IgD-negative memory B cell (primary cell): Measurements from ENCODE around the gene KAZN. TPM values are rescaled to one million over a fixed set of nuclear protein-coding genes. Genes with fewer than 3 reads are reported as not detected.

ENCODE experiments used
- H3K27ac Mint-ChIP-seq, 3 donors: one replicate each; pipeline ENCODE4 v1.8.0; 2020 to 2022; ENCODE audit warnings: mild to moderate bottlenecking in 3 of 3, mixed read lengths in 3 of 3, moderate library complexity in 1 of 3
- H3K27me3 Mint-ChIP-seq: one replicate; pipeline ENCODE4 v1.8.0; 2021; ENCODE audit warnings: mixed read lengths
- H3K36me3 Mint-ChIP-seq: one replicate; pipeline ENCODE4 v1.8.0; 2020; ENCODE audit warnings: mild to moderate bottlenecking, mixed read lengths
- H3K4me1 Mint-ChIP-seq, 3 donors: one replicate each; pipeline ENCODE4 v1.8.0; 2020 to 2022; ENCODE audit warnings: mixed read lengths in 3 of 3, mild to moderate bottlenecking in 1 of 3
- H3K4me3 Mint-ChIP-seq, 4 donors: one replicate each; pipeline ENCODE4 v1.8.0; 2020 to 2022; ENCODE audit warnings: mild to moderate bottlenecking in 4 of 4, mixed read lengths in 4 of 4, moderate library complexity in 3 of 4
- H3K9me3 Mint-ChIP-seq, 3 donors: one replicate each; pipeline ENCODE4 v1.8.0; 2020 to 2021; ENCODE audit warnings: mixed read lengths in 3 of 3, mild to moderate bottlenecking in 1 of 3
- polyA plus RNA-seq: library from polyadenylated mRNA; unstranded; fragments of 300-500 nt; fragmentation: Illumina TruSeq; gene quantifications from one replicate; pipeline ENCODE4 v1.2.3, GENCODE V29; 2021

KAZN gene
- polyA plus RNA-seq, 1 donor from 2014 or later, result not detected

DNA sequence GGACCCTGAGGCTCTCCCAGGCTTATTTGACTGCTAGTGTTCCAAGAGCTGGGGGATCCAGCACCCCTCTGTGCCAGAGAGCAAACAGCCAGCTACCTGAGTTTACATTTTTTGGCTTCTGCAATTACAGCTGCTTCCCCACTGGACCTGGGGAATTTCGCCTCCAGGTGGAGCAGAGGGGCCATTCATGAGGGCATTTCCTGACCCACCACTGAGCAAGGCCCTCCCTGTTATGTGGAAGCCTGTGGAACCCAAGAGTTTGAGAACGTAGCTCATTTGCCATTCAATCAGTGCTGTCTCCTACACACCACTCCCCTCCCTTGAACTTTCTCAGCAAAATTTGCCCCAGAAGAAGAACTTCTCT lies 512.4 kb downstream of the KAZN start:
- Mint-ChIP-seq H3K27ac (no peak overlapping the region), H3K27me3 (peaks cover 10% of the 10 kb centered on the region)

DNA sequence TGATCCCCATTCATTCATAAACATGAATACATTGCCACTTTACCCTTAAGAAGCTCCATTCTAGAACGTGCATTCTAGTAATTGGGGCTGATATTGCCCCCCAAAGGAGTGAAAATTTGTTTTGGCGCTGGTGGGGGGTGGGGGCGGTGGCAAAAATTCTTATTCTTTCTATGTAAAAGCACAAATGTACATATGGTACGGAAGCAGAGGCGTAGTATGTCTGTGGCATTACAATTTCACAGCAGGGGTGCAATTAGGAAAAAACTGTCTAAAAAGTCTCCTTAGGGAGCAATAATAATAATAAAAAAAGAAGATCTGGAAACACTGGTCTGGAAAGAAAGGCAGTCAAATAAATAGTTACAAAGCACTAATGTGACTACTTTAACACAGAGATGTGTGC lies 514.7 kb downstream of the KAZN start:
- H3K27me3 Mint-ChIP-seq, result peaks cover 8% of the 10 kb centered on the region
- no peaks in the 10 kb centered on the region for H3K4me1 Mint-ChIP-seq
- H3K9me3 Mint-ChIP-seq, result no peaks in the 10 kb centered on the region
- H3K36me3 Mint-ChIP-seq, result no peaks in the 10 kb centered on the region
- H3K27ac Mint-ChIP-seq, result no peak overlapping the region
- H3K4me3 Mint-ChIP-seq, result no peak overlapping the region

More for the DNA sequence above, 512.4 kb downstream of the KAZN start:
- Mint-ChIP-seq H3K9me3 (no peaks in the 10 kb centered on the region), H3K4me1 (no peaks in the 10 kb centered on the region), H3K4me3 (no peak overlapping the region), H3K36me3 (no peaks in the 10 kb centered on the region)

DNA sequence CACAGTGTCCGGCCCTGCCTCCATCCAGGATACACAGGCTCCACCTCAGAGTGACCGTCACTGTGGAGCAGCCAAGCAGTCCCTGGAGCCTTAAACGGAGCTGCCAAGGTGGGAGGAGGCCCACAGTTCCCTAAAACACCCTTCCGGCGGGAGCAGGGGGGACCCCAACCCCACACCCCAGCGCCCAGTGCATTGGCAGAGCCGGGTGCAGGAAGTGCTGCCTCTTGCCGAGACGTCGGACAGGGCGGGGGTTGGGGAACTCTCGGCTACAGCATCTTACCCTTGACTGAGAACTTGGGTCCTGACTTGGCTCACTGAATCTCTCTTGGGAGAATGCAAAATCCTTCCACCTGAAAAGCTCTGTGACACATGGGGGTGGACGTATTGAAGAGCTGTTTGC lies 516.4 kb downstream of the KAZN start:
- Mint-ChIP-seq H3K9me3 (no peaks in the 10 kb centered on the region), H3K27ac (no peak overlapping the region), H3K27me3 (peaks cover 11% of the 10 kb centered on the region), H3K4me3 (no peak overlapping the region), H3K36me3 (no peaks in the 10 kb centered on the region), H3K4me1 (no peaks in the 10 kb centered on the region)

DNA sequence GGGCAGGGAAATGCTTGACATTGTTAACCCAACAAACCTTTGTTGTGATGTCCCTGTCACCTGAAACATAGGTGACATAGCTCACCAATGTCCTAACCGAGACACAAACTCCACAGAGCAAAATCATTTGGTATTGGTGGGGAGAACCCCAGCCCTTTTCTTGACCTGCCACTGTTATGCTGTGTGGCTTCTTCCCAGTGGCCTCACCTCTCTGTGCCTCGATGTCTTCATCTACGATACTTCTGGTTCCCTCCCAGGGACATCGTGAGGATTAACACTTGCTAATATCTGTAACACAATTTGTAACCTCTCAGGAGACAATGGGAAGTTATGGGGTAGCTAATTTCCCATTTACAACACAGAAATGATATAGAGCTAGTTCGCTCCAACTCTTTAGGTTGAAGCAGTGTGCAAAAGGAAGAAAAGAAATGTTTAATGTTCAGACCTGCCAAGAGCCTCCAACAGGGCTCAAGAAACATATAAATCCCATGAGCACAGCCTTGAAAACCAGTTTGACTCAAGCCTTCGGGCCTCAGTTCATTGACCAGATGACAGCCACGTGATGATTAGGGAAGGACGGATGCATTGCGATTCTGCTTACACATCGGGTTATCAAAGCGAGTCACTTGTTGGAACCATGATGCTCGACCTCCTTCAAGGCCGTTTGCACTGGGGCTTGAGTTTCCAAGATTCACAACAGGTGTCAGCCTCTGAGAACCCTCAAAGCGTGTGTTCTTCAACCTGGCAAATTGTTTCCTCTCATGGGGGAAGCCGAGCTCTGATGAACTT lies 517.3 kb downstream of the KAZN start:
- H3K27ac Mint-ChIP-seq, result no peak overlapping the region
- no peak overlapping the region for H3K4me3 Mint-ChIP-seq
- no peaks in the 10 kb centered on the region for H3K36me3 Mint-ChIP-seq
- peaks cover 11% of the 10 kb centered on the region for H3K27me3 Mint-ChIP-seq
- H3K4me1 Mint-ChIP-seq, result no peaks in the 10 kb centered on the region
- no peaks in the 10 kb centered on the region for H3K9me3 Mint-ChIP-seq

DNA sequence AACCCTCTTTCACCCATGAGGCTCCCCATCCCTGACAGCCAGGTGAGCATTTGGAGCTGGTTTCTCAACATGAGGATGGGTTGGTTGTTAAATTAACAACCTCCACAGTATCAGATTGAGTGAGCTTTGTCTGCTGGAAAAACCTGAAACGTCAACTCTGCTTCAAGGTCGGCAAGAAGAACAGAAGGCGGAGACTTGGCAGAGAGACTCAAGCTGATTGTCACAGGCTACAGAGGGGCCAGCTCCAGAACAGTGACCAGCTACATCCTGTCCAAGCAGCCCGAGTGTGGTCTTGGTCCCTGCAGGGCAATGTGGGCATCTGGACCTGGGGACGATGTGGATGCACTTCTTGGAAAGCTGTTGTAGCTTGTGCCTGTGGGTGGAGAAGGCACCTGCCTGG lies 518.5 kb downstream of the KAZN start:
- Mint-ChIP-seq H3K9me3 (no peaks in the 10 kb centered on the region), H3K4me3 (no peak overlapping the region), H3K36me3 (no peaks in the 10 kb centered on the region), H3K4me1 (no peaks in the 10 kb centered on the region), H3K27ac (no peak overlapping the region), H3K27me3 (peaks cover 8% of the 10 kb centered on the region)

DNA sequence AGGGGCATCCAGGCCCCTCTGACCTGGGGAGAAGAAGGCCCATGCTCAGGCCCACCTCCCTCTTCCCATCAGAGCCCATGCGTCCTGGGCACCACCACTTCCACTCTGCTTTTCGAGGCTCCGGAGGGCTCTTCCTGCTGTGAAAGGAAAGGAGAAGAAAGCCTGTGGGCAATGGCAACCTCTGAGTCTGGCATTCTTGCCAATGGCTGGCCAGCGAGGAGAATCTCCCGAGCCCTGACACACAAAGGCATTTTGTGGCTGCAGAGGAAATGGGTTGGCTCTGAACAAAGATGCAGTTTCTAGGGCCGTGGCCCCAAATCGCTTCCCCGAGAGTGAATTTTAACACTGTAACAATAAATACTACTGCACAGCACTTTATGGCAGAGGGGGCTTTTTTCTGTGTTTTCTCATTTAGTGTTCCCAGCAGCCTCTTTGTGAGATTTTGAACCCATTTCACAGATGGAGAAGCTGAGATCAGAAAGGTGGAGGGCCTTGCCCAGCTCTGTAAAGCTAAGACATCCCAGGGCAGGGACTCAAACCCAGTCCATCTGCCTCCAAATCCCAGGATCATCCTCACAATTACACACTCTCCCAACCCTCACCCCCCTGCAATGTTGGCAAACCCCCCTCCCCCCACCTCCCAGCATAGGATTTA lies 519.3 kb downstream of the KAZN start:
- H3K36me3 Mint-ChIP-seq, result no peaks in the 10 kb centered on the region
- peaks cover 8% of the 10 kb centered on the region for H3K27me3 Mint-ChIP-seq
- H3K27ac Mint-ChIP-seq, result no peak overlapping the region
- H3K4me3 Mint-ChIP-seq, result no peak overlapping the region
- H3K9me3 Mint-ChIP-seq, result no peaks in the 10 kb centered on the region
- H3K4me1 Mint-ChIP-seq, result no peaks in the 10 kb centered on the region

DNA sequence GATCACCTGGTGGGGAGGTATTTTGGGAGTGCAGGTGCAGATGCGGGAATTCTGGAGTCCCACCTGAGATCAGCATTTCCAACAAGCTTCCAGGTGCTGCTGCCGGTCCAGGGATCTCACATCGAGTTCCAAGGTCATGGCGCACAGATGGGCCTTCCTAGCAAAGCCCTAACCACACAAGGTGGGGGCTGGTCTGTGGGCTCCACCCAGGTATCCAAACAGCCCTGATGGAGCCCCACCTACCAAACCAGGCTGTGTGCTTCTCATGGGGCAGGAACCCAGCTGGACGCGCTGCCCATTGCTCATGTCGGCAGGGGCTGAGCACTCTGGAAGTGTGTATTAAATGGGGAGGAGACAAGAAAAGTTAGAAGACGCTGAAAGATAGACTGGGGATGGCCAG lies 520.1 kb downstream of the KAZN start:
- H3K27ac Mint-ChIP-seq, result no peak overlapping the region
- H3K27me3 Mint-ChIP-seq, result peaks cover 9% of the 10 kb centered on the region
- no peaks in the 10 kb centered on the region for H3K9me3 Mint-ChIP-seq
- no peak overlapping the region for H3K4me3 Mint-ChIP-seq
- H3K4me1 Mint-ChIP-seq, result no peaks in the 10 kb centered on the region
- H3K36me3 Mint-ChIP-seq, result no peaks in the 10 kb centered on the region

DNA sequence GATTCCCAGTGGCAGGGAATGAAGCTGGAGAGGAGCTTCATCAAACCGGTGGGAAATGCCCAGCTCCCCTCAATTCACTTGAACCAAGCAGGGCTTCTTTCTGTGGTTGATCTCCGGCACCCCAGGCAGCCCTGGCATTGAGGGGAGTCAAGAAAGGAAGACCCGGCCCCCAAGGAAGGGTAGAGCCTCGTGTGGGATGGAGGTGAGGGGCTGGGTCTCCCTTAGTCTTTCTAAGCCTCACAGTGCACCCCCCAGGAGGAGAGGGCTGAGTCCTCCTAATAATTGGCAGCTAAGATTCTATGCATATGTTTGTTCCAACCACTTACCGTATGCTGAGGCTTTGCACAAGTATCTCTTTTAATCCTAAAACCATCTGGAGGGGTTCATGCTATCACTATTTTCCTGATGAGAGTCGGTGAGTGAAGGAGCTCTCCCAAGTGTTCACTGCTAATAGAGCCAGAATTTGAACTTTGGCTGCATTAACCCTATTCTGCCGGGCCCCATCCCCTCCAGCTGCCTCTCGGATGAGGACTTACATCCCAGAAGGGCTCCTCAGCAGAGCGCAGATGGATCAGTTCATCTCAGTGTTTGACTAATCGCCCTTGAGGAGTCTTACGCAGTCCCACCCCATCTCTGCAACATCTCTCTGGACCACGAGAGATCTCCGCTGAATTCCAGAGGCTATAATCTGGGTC lies 521.9 kb downstream of the KAZN start:
- no peaks in the 10 kb centered on the region for H3K36me3 Mint-ChIP-seq
- no peak overlapping the region for H3K27ac Mint-ChIP-seq
- H3K4me1 Mint-ChIP-seq, result no peaks in the 10 kb centered on the region
- peaks cover 6% of the 10 kb centered on the region for H3K27me3 Mint-ChIP-seq
- H3K9me3 Mint-ChIP-seq, result peaks cover 0 to 1% (median 0%) of the 10 kb centered on the region in 3 donors
- no peak overlapping the region for H3K4me3 Mint-ChIP-seq

DNA sequence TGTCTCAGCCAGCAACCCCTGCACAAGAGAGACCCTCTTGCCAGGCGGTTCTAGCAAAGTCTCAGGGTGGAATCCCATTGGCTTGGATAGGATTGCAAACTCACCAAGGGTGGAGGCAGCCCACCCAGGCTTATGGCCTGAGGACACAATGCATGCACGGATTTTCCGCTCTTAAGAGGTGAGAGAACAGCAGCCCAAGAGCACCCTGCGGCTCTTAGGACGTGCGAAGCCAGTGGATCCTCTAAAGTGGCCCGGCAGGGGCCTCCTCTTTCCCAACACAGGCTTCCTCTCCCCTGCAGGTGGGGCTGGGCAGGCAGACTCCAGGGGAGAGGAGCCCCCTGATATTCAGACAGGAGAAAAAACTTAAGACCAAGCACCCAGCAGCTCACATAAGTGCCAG lies 523.8 kb downstream of the KAZN start:
- Mint-ChIP-seq H3K4me3 (no peak overlapping the region), H3K27ac (no peak overlapping the region), H3K4me1 (no peaks in the 10 kb centered on the region), H3K36me3 (no peaks in the 10 kb centered on the region), H3K9me3 (peaks cover 0 to 1% (median 0%) of the 10 kb centered on the region in 3 donors), H3K27me3 (peaks cover 5% of the 10 kb centered on the region)

DNA sequence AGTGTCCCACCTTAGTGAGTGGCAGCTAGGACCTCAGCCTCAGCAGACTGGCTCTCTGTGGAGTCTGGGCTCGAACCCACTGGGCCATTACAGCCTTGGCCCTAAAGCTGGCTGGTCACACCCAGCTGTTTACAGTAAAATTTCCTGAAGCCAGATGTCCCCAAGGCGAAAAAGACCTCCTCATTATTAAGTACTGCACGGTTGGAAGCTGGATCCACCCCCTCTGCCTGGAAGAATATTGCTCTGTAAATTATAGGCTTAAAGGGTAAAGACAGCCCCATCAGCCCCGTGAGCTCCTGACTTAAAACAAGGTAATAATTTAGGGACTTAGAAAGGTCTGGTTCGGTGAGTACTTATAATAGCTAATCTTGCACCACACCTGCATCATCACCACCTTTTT lies 524.8 kb downstream of the KAZN start:
- H3K4me3 Mint-ChIP-seq, result no peak overlapping the region
- no peaks in the 10 kb centered on the region for H3K4me1 Mint-ChIP-seq
- H3K36me3 Mint-ChIP-seq, result no peaks in the 10 kb centered on the region
- H3K27me3 Mint-ChIP-seq, result peaks cover 5% of the 10 kb centered on the region
- peaks cover 0 to 1% (median 0%) of the 10 kb centered on the region in 3 donors for H3K9me3 Mint-ChIP-seq
- H3K27ac Mint-ChIP-seq, result no peak overlapping the region

DNA sequence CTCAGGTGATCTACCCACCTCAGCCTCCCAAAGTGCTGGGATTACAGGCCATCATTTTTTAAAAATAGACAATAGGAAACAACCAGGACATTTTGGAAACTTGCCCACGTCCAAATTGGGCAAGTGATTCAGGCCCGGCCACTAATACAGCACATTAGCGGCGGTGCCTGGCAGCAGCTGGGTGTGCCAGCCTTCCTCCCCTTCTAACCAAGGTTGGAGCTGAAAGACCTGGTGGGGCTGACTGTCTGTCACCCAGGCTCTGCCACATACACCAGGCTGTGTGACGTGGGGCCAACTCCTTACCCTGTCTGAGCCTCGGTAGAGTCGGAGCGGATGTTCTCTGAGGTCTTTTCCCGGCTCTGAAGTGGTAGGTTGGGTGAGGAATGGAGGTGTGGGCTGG lies 525.4 kb downstream of the KAZN start:
- Mint-ChIP-seq H3K4me1 (no peaks in the 10 kb centered on the region), H3K9me3 (peaks cover 0 to 1% (median 0%) of the 10 kb centered on the region in 3 donors), H3K27me3 (peaks cover 7% of the 10 kb centered on the region), H3K27ac (no peak overlapping the region), H3K4me3 (no peak overlapping the region), H3K36me3 (no peaks in the 10 kb centered on the region)

DNA sequence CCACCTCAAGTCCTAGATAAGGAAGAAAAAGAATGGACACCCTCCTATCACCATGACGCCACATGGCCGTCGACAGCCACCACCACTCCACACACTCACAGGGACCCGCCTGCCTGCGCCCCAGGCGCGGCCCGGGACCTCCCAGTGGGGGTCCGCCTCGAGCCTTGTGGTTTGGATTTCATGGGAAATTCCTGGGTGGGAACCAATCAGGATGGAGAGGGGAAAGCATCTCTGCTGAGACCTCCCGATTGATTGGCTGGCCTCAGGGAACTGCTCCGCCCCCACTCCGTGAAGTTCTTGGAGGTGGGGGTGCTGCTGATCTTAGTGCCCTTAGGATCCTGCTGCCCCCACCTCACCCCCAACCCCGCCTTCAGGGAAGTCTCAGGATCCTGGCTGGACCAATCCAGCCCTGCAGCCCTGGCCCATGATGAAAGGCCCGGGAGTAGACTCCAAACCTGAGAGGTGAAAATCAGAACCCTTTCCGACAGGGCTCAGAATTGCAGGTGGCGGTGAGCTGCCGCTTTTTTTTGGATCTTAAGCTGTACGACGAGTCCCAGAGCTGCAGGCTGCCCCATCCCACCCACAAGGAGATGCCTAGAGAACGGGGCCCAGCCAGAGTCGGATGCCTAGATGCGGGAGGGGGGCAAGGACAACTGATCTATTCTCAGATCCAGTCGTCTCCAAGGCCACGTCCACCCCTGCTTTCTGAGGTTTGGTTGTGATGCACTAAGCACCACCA lies 526.0 kb downstream of the KAZN start:
- Mint-ChIP-seq H3K4me1 (no peaks in the 10 kb centered on the region), H3K27ac (no peak overlapping the region), H3K4me3 (no peak overlapping the region)

DNA sequence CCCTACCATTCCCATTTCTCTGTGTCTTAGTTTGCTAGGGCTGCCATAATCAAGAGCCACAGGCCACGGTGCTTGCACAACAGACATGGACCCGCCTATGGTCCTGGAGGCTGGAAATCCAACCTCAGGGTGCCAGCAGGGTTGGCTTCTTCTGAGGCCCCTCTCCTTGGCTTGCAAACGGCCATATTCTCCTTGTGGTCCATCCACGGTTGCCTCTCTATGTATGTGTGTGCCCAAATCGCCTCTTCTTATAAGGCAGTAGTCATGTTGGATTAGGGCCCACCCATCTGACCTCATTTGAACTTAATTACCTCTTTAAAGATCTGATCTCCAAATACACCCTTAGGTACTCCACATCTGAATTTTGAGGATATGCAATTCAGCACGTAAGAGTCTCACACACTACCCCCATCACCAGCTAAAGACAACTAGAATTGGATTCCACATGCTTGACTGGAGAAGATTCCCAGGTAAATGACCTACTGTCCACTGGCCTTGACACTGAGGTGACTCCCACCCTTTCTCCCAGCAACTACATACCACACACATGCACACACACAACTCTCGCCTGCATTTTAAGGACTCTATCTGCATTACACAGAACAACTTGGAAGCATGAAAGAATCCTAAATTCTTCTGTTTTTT lies 526.7 kb downstream of the KAZN start:
- Mint-ChIP-seq H3K27me3 (peaks cover 4% of the 10 kb centered on the region), H3K4me1 (no peaks in the 10 kb centered on the region), H3K36me3 (no peaks in the 10 kb centered on the region), H3K4me3 (no peak overlapping the region), H3K27ac (no peak overlapping the region), H3K9me3 (peaks cover 0 to 1% (median 0%) of the 10 kb centered on the region in 3 donors)

More for the DNA sequence above, 526.0 kb downstream of the KAZN start:
- Mint-ChIP-seq H3K36me3 (no peaks in the 10 kb centered on the region), H3K27me3 (peaks cover 4% of the 10 kb centered on the region), H3K9me3 (peaks cover 0 to 1% (median 0%) of the 10 kb centered on the region in 3 donors)

DNA sequence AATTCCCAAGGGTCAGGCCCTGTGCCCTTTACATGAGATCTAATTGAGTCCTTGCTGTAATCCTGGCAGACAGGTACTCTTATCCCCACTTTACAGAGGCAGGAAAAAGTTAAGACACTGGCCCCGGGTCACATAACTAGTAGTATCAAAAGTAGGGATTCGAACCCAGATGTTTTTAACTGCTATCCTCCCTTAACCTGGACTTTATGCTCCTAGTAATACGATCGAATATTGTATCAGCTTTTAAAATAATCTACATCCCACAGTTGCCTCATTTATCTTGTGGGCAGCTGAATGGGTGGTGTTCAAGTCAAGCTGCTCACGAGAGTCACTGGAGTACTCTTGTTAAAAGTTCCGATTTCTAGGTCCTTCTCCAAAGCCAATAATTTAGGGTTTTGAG lies 529.6 kb downstream of the KAZN start:
- H3K27ac Mint-ChIP-seq, result no peak overlapping the region
- peaks cover 6% of the 10 kb centered on the region for H3K27me3 Mint-ChIP-seq
- no peak overlapping the region for H3K4me3 Mint-ChIP-seq
- H3K9me3 Mint-ChIP-seq, result peaks cover 0 to 1% (median 0%) of the 10 kb centered on the region in 3 donors
- no peaks in the 10 kb centered on the region for H3K4me1 Mint-ChIP-seq
- H3K36me3 Mint-ChIP-seq, result no peaks in the 10 kb centered on the region
